ENCODE data around the gene UCKL1.

Gene UCKL1

DNA sequence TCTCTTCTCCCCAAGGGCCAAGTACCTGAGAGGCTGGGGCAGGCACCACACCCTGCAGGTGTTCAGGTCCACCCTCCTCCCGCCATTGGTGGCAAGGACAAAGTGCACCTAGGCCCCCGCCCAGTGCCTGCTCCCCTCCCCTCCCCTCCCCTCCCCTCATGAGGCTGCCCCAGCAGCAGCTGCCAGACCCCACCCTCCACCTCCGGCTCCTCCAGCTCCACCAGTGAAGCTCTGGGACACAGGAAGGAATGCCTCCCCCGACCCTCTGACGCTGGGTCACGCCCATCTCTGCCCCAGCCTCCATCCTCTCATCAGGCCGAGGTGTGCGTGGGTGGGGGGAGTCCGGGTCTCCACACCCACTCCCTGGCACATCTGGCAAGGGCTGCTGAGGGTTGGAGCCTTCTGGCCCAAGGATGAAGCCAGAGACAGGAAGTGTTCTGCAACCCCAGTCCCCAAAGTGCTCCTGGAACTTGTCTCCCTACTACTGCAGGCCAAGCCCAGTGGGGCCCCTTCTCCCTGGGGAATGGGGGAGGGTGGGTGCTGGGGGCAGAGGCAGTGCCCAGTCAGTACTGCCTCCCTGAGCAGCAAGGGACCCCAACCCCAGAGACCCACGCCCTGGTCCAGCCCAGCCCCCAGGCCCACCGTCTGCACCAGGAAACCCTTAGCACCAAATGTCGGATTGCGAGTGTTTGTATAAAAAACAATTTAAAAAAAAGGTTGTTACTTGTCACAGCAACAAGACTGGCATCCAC lies 1.6 kb upstream of the UCKL1 start:
- TF ChIP-seq, protein P1, sequence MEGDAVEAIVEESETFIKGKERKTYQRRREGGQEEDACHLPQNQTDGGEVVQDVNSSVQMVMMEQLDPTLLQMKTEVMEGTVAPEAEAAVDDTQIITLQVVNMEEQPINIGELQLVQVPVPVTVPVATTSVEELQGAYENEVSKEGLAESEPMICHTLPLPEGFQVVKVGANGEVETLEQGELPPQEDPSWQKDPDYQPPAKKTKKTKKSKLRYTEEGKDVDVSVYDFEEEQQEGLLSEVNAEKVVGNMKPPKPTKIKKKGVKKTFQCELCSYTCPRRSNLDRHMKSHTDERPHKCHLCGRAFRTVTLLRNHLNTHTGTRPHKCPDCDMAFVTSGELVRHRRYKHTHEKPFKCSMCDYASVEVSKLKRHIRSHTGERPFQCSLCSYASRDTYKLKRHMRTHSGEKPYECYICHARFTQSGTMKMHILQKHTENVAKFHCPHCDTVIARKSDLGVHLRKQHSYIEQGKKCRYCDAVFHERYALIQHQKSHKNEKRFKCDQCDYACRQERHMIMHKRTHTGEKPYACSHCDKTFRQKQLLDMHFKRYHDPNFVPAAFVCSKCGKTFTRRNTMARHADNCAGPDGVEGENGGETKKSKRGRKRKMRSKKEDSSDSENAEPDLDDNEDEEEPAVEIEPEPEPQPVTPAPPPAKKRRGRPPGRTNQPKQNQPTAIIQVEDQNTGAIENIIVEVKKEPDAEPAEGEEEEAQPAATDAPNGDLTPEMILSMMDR (IDR thresholded peaks at IDR 0.05; ENCODE audit: insufficient read depth, low read length, poor library complexity, severe bottlenecking), result no peak
- Histone ChIP-seq H3K4me3 (replicated peaks; ENCODE audit: low read depth, low read length) (no peak overlapping the region), H3K36me3 (ENCODE audit: control insufficient read depth, insufficient read depth, low read length) (peaks cover 12% of the 10 kb centered on the region), H3K27me3 (replicated peaks; ENCODE audit: control insufficient read depth, insufficient read depth, low read length) (no peaks in the 10 kb centered on the region)
- no peak for DNase-seq (ENCODE audit: extremely low read depth, insufficient read length)

DNA sequence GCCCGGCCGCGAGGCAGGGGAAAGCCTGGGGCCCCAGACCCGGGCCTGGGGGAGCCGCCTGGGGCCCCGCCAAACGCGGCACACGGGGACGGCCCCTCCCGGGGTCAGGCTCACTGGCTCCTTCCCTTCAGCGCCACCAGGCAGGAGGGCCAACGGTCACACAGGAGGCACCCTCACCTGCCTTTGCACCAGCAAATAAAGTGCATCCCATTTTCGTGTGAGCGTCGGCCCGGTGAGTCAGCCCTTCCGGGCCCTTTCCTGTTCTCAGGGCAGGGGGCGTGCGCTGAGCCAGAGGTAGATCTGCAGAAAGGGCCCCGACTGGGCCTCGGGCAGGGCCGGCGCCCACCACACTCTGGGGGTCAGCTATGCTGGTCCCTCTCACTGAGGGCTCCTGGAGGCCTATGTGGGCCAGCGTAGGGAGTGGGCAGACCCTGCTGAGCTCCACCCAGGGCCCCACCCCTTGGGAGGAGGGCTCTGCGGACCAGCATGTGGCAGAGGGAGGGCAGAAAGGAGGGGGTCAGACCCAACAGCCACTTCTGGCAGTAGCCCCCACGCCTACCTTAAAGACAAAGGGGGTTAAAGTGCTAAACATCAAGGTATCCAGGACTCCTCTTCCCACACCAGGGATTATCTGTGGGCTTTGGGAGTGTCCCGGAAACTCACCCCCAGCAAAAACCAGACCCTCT lies 931 bp upstream of the UCKL1 start:
- TF ChIP-seq, protein P1 (IDR thresholded peaks at IDR 0.05; ENCODE audit: insufficient read depth, low read length, poor library complexity, severe bottlenecking), result peak; percentile 4
- H3K4me3 ChIP-seq (replicated peaks; ENCODE audit: low read depth, low read length), result peak overlapping the region; percentile 61
- peaks cover 9% of the 10 kb centered on the region for H3K36me3 ChIP-seq (ENCODE audit: control insufficient read depth, insufficient read depth, low read length)
- H3K27me3 ChIP-seq (replicated peaks; ENCODE audit: control insufficient read depth, insufficient read depth, low read length), result no peaks in the 10 kb centered on the region
- DNase-seq (ENCODE audit: extremely low read depth, insufficient read length), result peak; percentile 62

DNA sequence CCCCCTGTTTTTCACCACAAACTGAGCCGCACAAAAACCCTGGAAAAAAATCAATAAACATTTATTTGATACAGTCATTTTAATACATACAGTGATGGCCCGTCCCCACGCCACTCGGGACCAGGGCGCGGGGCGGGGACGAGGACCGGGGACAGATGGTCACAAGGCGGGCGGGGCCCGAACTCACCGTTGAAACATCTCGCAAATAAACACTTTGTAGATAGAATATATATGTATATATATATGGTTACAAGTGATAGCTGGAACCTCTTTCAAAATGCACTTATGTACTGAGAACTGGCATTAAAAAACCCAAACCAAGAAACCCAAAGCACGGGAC lies 418 bp upstream of the UCKL1 start:
- H3K4me3 ChIP-seq (replicated peaks; ENCODE audit: low read depth, low read length), result peak overlapping the region; percentile 61
- H3K27me3 ChIP-seq (replicated peaks; ENCODE audit: control insufficient read depth, insufficient read depth, low read length), result no peaks in the 10 kb centered on the region
- H3K36me3 ChIP-seq (ENCODE audit: control insufficient read depth, insufficient read depth, low read length), result peaks cover 8% of the 10 kb centered on the region
- TF ChIP-seq, protein P1 (IDR thresholded peaks at IDR 0.05; ENCODE audit: insufficient read depth, low read length, poor library complexity, severe bottlenecking), result no peak
- DNase-seq (ENCODE audit: extremely low read depth, insufficient read length), result no peak

DNA sequence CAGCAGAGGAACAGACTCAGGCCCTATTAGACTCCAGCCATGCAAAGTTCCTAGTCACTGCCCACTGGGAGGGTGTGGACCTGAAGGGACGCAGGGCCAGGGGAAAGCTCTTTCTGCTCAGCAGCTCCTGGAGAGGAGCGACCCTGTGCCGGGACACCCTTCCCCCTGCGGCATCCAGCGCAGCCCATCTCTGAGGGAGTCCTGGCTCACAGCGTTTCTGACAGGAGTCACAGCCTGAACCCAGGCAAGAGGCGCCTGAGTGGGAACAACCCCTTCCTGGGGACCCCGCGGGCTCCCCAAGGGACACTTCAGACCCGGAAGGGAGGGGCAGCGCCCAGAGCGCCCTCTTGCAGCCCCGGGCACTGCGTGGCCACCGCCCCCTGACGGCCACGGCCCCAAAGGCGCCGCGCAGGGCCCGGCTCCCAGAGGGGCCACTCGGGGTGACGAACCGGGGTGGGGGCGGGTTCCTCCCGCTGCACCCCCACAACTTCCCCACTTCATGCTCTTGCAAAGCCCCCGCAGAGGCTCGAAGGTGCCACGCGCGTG lies 862 bp downstream of the UCKL1 start:
- DNase-seq (ENCODE audit: extremely low read depth, insufficient read length), result peak; percentile 64
- no peaks in the 10 kb centered on the region for H3K27me3 ChIP-seq (replicated peaks; ENCODE audit: control insufficient read depth, insufficient read depth, low read length)
- TF ChIP-seq, protein P1 (IDR thresholded peaks at IDR 0.05; ENCODE audit: insufficient read depth, low read length, poor library complexity, severe bottlenecking), result peak; percentile 26
- peaks cover 9% of the 10 kb centered on the region for H3K36me3 ChIP-seq (ENCODE audit: control insufficient read depth, insufficient read depth, low read length)
- H3K4me3 ChIP-seq (replicated peaks; ENCODE audit: low read depth, low read length), result peak overlapping the region; percentile 97

DNA sequence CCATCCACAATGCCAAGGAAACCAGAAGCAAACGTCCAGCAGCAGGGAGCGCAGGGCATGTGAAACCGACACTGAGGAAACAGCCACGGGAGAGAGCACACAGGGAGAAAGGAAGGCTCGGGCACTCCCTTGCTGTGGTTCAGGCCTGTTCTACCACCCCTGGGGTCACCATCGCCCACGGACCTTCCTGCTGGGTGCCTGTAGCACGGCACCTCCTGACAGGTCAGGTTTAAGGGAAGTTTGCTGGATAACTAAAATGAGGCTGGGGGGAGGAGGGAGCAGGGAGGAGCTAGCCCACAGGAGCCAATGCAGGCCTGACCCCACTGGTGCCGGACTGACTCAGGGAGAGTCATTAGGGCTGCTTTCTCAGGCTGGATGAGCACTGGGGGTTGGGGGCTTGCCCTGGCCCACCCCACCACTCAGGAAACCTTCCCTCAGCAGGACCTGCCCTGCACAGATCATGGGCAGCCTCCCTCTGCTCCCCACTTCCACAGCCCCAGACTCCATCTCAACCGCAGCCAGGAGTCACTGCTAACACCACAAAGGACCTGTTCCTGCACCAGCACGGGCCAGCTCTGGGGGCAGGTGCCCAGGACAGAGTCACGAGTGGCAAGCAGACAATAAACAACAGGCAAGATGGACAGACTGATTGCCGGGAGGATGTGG lies 2.3 kb downstream of the UCKL1 start:
- H3K4me3 ChIP-seq (replicated peaks; ENCODE audit: low read depth, low read length), result no peak overlapping the region; the same call in 1 of the 2 replicates
- H3K27me3 ChIP-seq (replicated peaks; ENCODE audit: control insufficient read depth, insufficient read depth, low read length), result no peaks in the 10 kb centered on the region
- TF ChIP-seq, protein P1 (IDR thresholded peaks at IDR 0.05; ENCODE audit: insufficient read depth, low read length, poor library complexity, severe bottlenecking), result no peak
- H3K36me3 ChIP-seq (ENCODE audit: control insufficient read depth, insufficient read depth, low read length), result peaks cover 10% of the 10 kb centered on the region
- DNase-seq (ENCODE audit: extremely low read depth, insufficient read length), result no peak

All from GM06990 (cell line).